Renal cortex interstitium (tissue), 11 donors: ENCODE measurements around the gene PRMT7. TPM values are rescaled to one million over a fixed set of nuclear protein-coding genes. Genes with fewer than 3 reads are reported as not detected.

Experiments
- DNase-seq, 11 donors: peaks; one replicate each; pipeline ENCODE4 v3.0.0-alpha.2; 2013; ENCODE audit warnings: low read depth in 9 of 11, low spot score in 4 of 11; ENCODE audit errors: extremely low read depth in 1 of 11
- polyA plus RNA-seq, 3 donors: library from polyadenylated mRNA; unstranded; fragments of 120-200 nt; gene quantifications; one replicate each; pipeline ENCODE4 v1.2.1, GENCODE V29; 2013; ENCODE audit not compliant: insufficient read length in 3 of 3

PRMT7 gene
- polyA plus RNA-seq, 3 donors = 51.2 to 64.2 (median 52.5) TPM

DNA sequence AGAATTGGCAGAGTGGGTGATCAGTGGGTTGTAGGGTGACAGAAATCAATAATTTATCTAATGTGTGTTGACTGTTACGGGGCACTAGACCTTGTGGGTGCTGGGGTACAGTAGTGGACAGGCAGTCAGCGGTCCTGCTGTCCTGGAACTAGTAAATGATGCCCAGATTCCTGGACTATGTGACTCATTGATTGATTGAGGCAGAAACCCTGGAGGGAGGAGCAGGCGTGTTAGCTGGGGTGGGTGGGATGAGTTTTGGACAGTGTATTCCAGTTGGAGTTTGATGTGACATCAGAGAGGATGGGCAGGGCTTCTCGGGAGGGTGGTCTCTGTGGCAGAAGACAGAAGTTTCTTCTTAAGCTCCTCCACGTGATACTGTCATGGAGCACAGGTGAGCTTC is 24.4 kb downstream of the PRMT7 start:
- DNase-seq = no peak

DNA sequence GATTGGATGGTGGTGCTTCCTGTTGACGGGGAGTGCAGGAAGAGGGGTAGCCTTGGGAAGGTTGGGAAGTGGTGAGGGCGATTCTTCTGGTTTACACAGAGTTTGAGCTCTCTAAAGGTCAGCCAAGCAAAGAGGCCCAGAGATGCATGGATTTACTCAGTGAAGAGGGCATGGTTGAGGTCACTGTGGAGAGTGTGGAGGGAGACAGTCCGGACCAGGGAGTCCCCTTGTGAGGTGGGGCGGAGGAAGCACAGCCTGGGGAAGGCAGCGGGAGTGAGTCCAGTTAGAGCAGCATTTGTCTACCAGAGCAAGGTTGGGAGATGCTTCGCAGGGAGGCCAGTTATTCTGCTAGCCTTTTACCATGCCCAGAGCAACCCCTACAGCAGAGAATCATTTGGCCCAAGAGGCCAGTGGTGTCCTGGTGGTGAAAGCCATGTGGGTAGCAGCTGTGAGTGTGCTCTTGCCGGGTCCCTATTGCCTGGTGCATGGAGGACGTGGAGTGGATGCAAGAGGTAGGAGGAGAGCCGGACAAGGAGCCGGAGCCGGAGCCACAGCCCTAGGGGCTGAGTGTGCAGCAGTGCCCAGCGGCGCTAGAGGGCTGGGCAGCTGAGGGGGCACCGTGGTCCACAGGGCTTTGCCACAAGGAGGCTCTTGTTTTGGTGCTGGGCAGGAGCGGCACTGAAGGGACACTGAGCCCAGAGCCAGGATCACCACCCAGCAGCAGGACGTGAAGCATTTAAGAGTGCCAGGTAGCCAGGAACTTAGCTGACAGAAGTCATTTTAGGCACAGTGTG is 27.7 kb downstream of the PRMT7 start:
- DNase-seq = no peak

DNA sequence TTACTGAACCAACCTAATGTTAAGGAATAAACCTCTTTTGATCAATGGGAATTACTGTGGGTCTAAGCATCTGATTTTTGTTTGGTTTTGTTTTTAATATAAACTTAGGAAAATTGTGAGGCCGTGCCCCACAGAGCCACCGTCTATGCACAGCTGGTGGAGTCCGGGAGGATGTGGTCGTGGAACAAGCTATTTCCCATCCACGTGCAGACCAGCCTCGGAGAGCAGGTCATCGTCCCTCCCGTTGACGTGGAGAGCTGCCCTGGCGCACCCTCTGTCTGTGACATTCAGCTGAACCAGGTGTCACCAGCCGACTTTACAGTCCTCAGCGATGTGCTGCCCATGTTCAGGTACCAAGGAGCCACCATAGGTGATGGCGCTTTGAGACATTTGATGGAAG is 28.4 kb downstream of the PRMT7 start:
- no peak for DNase-seq

DNA sequence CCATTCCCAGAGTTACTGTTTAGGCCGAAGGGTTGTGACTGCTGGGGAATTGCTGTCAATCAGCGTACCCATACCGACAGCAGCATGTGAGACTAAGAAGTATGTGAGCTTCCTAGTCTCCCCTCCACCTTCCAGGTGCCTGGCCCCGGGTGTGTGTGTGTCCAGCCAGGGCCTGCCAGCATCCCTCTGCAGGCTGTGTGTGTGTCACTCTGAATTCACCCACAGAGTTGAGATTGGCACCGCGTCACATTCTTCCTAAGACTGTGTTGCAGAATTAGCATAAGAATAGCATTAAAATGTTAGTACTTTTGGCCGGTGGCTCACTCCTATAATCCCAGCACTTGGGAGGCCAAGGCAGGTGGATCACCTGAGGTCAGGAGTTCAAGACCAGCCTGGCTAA is 31.8 kb downstream of the PRMT7 start:
- no peak for DNase-seq

DNA sequence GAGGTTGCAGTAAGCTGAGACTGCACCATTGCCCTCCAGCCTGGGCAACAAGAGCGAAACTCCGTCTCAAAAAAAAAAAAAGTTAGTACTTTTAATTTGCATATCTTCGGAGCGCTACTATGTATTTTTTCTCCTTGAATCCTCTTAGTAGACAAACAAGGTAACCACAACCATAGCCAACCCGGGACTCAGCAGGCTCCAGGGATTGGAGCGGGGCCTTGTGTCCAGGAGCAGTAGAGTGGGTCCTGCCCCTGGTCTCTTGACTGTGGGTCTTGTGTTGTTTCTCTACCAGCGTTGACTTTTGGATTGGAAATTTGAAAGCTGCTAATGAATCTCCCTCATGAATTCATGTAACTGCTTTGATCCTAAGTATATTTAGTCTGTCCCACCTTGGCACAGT is 32.3 kb downstream of the PRMT7 start:
- no peak for DNase-seq

DNA sequence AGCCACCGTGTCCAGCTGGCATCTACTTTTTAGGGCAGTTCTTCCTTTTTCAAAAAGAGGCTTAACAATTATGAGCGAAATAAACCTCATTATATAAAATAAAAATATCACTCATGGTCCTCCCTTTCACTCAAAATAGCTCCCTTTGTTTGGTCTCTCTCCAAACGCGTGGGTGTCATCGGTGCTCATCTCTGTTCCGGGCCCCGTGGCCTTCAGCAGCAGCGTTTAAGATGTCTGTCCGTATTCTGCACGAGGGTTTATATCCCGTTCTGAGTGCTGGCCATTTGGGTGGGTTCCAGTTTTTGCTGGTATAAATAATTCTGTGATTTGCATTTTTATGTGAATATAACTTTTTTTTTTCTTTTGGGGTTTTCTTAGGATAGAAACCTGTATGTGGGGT is 33.4 kb downstream of the PRMT7 start:
- DNase-seq = no peak

DNA sequence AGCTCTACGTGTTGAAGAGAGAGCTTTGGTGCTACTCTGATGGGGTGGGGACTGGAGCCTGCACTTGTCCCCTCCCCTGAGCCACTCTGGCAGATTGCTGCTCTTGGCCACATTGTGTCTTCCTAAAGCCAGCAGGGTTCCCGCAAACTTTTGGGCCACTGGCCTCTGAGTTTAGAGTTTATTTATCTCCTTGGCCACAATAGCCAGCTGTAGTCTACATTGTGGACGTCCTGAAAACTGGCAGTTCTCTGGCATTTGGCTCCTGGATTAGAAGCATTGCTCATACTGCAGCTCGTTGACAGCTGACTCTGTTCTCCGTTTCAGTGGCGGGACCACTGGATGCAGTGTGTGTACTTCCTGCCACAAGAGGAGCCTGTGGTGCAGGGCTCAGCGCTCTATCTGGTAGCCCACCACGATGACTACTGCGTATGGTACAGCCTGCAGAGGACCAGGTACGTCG is 34.6 kb downstream of the PRMT7 start:
- no peak for DNase-seq

DNA sequence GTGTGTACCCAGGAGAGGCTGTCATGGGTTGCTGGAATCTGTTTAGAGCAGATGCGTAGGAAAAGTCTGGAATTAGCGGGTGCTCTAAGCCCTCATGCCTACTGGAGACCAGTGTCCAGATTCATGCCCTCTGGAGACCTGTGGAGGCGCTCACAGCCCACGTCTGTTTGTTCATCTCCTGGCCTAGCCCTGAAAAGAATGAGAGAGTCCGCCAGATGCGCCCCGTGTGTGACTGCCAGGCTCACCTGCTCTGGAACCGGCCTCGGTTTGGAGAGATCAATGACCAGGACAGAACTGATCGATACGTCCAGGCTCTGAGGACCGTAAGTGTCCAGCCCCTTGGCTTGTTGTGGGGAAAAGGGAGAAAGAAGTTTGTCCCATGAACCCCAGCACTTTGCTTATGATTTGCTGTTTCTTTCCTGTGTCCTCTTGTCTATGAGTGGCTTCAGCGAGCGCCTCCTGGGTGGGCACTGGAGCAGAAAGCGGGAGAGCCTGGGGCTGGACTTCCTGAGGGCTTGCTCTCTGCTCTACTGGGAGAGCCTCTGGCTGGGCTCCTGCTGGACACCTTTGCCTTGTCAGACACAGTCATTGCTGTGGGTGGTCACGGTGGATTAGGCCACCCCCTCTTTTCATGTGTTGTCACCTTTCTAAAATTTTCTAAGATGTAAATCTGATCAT is 35.3 kb downstream of the PRMT7 start:
- DNase-seq = no peak

DNA sequence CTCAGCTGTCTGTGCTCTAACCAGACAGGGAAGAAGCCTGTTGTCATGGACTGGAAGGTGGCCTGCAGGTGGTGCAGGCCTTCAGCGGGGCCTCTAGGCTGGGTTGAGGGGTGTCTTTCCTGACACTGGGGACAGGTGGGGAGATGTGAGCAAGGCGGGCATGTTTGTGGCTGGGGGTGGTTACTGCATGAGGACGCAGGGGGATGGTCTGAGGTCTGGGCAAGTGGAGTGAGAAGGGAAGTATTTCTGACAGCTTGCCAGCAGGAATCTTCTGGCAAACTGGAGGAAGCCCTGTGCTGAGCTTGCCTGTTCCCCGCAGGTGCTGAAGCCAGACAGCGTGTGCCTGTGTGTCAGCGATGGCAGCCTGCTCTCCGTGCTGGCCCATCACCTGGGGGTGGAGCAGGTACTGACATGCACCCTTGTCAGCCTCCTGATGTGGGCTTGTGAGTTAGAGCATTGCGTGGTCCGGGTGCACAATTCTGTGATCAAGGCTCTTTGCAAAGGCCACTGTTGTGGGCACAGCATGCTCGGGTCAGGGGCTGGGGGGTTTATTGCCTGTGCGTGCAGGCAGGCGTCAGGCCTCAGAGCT is 36.2 kb downstream of the PRMT7 start:
- DNase-seq = no peak

DNA sequence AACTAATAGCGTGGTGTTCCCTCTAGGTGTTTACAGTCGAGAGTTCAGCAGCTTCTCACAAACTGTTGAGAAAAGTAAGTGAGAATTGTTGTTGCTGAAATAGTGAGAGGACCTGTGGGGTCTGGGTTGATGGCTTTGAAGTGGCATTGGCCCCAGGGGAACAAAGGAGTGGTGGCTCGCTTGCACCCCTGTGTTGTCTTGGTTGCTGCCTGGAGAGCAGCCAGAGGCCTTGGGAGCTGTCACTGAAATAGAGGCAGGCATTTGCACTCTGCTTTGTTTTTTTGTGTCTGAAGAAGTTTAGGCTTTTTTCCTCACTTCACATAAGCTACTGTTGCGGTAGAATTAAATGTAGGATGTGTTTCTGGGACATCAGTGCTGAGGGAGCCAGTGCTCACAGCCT is 36.8 kb downstream of the PRMT7 start:
- no peak for DNase-seq

DNA sequence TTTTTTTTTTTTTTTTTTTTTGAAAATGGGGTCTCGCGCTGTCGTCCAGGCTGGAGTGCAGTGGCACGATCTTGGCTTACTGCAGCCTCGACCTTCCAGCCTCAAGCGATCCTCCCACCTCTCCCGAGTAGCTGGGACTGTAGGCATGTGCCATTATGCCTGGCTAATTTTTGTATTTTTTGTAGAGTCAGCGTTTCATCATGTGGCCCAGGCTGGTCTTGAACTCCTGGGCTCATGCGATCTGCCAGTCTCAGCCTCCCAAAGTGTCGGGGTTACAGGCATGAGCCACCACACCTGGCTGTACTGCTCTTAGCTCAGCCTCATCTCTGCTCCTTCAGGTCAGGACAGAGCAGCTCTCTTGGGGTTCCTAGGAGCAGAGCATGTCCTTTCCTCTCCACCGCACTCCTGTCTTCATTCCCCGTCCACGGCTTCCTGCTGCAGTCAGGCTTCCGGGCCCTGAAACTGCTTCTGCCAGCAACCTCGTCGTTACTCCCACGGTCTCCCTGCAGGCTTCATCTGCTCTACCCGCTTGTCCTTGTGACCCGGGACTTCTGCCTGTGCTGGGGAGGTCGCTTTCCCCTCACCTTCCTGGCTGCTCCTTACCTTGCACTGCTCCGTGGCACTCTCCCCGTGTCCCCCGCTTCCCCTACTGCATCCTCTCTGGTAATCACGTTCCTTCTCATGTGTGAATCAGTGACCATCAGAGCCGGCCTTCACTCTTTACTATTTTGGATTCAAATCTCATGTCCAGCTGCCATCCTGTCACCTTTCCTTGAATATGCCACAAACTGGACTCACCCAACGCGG is 38.0 kb downstream of the PRMT7 start:
- no peak for DNase-seq

DNA sequence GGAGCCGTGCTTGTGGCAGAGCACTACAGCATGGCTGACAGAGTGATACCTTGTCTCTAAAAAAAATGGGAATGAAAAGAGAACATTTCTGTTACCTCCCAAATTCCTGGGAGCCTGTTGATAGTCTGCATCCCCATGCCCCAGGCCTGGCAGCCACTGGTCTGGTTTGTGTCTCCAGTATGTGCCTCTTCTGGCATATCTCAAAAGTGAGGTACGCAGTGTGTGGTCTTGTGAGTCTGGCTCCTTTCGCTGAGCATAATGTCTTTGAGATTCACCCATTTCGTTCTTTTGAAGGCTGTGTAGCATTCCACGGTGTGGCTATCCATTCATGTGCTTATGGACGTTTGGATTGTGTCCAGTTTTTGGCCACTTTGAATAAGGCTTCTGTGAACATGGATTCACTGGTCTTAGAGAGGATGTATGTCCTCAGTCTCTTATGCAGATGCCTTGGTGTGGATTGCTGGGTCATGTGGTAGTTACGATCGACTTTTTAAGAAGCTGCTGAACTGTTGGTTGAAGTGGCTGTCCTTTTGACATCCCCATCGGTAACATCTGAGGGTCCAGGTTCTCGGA is 39.1 kb downstream of the PRMT7 start:
- DNase-seq = no peak

DNA sequence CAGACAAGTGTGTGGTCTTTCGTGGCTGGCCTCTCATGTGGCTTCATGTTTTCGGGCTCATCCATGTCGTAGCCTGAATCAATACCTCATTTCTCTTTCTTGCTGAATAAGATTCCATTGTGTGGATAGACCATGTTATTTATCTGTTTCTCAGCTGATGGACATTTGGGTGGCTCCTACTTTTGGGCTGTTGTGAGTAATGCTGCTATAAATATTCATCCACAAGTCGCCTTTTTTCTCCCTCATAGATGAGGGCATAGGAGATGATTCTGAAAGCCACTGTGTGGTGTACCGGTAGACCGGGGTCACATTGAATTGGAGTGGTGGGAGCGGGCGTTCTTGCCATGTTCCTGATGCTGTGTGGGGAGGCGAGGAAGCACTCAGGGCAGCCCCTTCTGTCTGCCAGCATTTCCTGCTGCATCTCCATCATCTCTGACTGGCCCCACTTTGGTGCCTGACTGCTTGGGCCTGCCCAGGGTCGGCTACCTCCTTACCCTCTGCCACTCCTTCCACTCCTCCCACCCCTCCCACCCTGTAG is 40.1 kb downstream of the PRMT7 start:
- no peak for DNase-seq

DNA sequence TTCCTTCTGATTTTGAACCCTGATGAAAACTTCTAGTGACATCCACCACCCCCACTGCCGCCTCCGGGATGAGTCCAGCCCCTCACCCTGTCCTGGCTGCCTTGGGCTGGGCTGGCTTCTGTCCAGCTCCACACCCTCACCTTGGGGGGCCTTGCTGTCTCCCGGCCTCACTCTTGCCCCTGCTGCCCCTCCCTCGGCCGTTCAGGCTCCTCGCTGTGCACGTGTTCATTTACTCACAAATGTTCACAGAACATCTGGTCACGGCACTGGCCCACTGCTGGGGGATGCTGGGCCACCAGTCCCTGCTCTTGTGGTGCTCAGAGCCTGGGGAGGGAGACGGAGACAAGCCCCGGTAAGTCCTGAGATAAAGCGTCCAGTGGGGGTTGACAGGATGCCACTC is 40.6 kb downstream of the PRMT7 start:
- no peak for DNase-seq

DNA sequence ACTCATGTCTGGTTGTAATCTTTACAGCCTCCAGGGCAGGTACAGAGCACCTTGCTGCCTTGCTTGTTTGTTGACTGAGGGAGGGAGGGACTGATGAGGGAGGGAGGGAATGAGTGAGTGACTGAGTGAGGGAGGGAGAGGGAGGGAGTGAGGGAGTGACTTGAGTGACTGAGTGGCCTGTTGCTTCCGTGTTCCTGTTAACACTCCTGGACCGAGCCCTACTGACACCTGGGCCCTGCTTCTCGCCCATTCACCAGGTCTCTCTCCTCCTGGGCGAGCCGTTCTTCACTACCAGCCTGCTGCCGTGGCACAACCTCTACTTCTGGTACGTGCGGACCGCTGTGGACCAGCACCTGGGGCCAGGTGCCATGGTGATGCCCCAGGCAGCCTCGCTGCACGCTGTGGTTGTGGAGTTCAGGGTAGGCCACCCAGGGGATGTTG is 41.2 kb downstream of the PRMT7 start:
- no peak for DNase-seq

DNA sequence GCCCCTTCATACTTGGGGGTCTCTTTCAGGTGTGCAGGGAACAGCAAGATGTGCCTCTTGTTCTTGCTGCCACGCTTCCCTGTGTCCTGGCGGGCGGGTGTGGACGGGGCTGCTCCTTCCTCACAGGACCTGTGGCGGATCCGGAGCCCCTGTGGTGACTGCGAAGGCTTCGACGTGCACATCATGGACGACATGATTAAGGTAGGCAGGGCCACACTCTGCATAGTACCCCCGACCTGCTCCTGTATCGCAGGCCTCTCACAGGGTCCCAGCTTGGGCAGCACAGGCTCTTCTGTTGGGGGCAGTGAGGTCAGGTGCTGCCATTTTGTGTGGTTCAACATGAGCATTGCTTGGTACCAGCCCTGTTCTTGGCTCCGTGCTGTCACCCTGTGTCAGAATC is 42.5 kb downstream of the PRMT7 start:
- no peak for DNase-seq

DNA sequence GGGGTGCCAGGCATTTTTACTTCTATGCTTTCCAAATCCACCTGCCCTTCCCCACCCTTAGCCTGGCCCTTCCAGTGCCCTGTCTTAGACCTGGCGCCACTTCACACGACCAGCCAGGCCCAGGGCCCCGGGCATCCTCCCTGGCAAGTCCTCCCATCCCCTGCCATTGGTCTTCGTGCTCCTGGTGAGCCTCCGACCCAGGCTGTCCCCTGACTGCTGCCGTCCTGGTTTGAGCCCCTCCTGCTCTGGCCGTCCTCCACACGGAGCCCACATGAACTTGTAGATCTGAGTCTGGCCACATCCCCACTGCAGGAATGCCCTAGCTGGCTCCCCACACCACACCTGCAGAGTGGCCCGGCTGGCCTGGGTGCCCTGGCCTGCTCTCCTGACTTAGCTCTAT is 44.0 kb downstream of the PRMT7 start:
- DNase-seq = no peak

DNA sequence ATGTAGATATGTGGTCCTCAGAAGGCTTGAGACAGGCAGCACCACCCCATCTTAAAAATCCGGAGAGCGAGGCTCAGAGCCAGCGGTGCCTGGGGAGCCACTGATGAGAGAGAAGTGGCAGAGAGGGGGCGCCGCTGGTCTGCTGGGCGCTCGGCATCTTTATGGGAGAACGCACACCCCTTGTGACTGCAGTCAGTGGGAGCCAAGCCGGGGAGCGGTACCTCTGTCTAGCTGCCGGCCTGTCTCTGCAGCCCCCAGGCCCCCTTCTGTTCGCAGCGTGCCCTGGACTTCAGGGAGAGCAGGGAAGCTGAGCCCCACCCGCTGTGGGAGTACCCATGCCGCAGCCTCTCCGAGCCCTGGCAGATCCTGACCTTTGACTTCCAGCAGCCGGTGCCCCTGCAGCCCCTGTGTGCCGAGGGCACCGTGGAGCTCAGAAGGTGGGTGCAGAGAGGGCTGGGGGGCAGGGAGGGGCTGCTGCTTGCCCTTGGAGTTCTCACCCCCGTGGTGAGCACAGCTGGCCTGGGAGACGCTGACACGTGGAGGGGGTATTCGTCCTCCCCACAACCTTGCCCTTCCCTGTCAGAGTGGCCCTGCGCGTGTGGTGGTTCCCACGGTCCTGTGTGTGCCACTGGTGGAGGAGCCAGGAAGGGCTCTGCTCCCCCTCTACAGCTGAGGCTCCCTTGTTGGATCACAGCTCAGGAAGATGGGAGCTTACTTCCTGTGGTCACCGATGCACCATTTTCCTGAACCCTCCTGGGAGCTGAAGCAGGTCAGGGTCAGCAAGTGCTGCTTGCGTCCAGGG is 44.8 kb downstream of the PRMT7 start:
- no peak for DNase-seq
